KOPT-K1 (cell line): ENCODE results near the gene KSR2.
"Not testable (repeated sequence)": the region's sequence is repeated elsewhere in the genome, so short reads cannot be mapped to it uniquely, and the experiment has no call there.

Source experiments
- H3K27ac ChIP-seq: fragments of 200-600 bp; sonication (generic); 2 replicates; pipeline ENCODE4 v1.5.1; 2016; ENCODE audit warnings: antibody characterized with exemption, mild to moderate bottlenecking, low read depth, low read length; ENCODE audit not compliant: poor library complexity, severe bottlenecking
- H3K36me3 ChIP-seq: fragments of 200-600 bp; sonication (generic); 2 replicates; pipeline ENCODE4 v1.5.1; 2017; ENCODE audit warnings: antibody characterized with exemption, mild to moderate bottlenecking, low read length, moderate library complexity; ENCODE audit not compliant: insufficient read depth
- H3K9me3 ChIP-seq: fragments of 200-600 bp; sonication (generic); 2 replicates; pipeline ENCODE4 v1.5.1; 2017; ENCODE audit warnings: antibody characterized with exemption, low read length, mild to moderate bottlenecking; ENCODE audit not compliant: insufficient read depth, poor library complexity, severe bottlenecking

The KSR2 gene

DNA sequence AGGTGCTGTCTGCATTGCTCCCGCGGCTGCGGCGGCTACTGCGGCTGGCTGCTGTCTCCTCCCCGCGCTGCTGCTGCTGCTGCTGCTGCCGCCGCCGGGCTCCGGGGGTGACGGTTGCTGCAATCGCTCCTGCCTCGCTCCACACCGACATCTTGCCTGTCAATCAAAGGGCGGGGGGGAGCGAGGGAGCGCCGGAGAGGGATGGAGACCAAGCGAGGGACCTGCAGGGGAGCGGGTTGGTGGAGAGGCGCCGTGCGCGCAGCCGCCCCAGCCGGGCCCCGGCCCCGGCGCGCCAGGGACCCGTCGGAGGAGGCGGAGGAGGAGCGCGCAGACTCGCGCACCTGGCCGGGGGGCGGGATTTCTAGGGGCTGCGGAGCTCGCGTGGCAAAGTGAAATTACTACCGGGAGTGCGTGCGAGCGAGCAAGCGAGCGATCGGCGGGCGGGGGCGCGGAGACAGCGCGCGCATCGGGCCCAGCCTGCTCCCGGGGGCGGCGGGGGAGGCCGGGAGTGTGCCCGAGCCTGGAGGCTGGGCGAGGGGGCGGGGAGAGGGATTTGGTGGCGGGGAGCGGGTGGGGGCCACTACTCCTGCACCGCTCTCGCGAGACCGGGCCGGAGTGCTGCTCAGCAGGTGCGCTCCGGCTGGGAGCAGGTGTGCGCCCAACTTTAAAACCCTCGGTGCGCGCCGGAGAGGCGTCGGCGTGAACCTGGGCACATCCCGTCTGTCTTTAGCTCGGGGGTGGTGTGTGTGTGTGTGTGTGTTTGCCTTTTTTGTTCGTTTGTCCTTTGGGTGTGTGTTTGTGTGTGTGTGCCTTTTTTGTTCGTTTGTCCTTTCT, at the start of gene KSR2:
Gene KSR2 (minus strand): TSS at position 165 of the 834 bp plus-strand sequence. CDS start 735 bp downstream, outside the sequence.
- Histone ChIP-seq H3K36me3 (no peaks in the 10 kb centered on the region), H3K9me3 (peaks cover 34% of the 10 kb centered on the region), H3K27ac (no peak within 1 kb of the TSS)

- H3K9me3 ChIP-seq: no peaks in the 10 kb centered on the region
- H3K27ac ChIP-seq: peak overlapping the region; percentile 83
- peaks cover 53% of the 10 kb centered on the region for H3K36me3 ChIP-seq
Observed at GRCh38 chr12:118017926-118018325, 49.1 kb upstream of the KSR2 start.

GRCh38 chr12:118016424-118017264, 47.9 kb upstream of the KSR2 start, which contains the start of gene RFC5:
Gene RFC5 (plus strand): TSS chr12:118016703. CDS start chr12:118016828, 125 bp downstream.
- peak within 1 kb of the TSS; percentile 83 for H3K27ac ChIP-seq
- peaks cover 41% of the 10 kb centered on the region for H3K36me3 ChIP-seq
- H3K9me3 ChIP-seq: no peaks in the 10 kb centered on the region

GRCh38 chr12:118015944-118016343, 47.2 kb upstream of the KSR2 start:
- Histone ChIP-seq H3K27ac (no peak overlapping the region), H3K9me3 (no peaks in the 10 kb centered on the region), H3K36me3 (peaks cover 34% of the 10 kb centered on the region)

DNA sequence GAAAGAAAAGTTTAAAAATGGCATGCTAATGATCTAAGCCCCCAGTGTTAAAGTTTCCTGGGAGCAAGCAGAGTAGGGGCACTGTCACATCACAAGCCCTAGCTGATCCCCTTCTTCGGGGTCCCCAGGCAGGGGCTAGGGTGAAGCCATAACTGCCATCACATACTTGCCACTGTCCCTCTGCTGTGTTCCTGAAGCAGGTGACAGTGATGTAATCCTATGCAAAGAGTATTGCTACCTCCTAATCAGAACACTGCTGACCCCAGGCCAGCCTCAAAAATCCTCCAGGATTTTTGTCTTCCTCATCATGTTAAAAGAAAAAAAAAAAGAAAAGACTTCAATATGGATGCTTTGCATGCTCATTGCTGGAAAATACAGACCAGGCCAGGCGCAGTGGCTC, 46.5 kb upstream of the KSR2 start:
- H3K9me3 ChIP-seq: no peaks in the 10 kb centered on the region
- H3K27ac ChIP-seq: no peak overlapping the region
- H3K36me3 ChIP-seq: peaks cover 27% of the 10 kb centered on the region

GRCh38 chr12:118013283-118013682, 44.5 kb upstream of the KSR2 start:
- H3K9me3 ChIP-seq: no peaks in the 10 kb centered on the region
- no peak overlapping the region for H3K27ac ChIP-seq
- H3K36me3 ChIP-seq: peaks cover 7% of the 10 kb centered on the region

GRCh38 chr12:118011961-118012360, 43.2 kb upstream of the KSR2 start:
- H3K27ac ChIP-seq: no peak overlapping the region
- no peaks in the 10 kb centered on the region for H3K36me3 ChIP-seq
- no peaks in the 10 kb centered on the region for H3K9me3 ChIP-seq

DNA sequence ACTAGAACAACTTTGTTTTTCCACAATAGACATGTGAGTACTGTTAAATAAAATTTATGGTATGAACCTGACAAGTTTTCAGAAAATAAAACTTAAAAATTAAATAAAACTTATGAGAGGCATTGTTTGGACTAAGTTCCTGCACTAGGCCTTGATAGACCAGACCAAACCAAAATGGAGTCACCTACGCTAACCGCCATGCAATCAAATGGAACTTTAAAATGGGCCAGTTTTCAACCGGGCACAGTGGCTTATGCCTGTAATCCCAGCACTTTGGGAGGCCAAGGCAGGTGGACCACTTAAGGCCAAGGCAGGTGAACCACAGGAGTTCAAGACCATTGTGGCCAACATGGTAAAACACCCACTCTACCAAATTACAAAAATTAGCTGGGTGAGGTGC, 42.6 kb upstream of the KSR2 start:
- no peak overlapping the region for H3K27ac ChIP-seq
- no peaks in the 10 kb centered on the region for H3K36me3 ChIP-seq
- H3K9me3 ChIP-seq: no peaks in the 10 kb centered on the region

DNA sequence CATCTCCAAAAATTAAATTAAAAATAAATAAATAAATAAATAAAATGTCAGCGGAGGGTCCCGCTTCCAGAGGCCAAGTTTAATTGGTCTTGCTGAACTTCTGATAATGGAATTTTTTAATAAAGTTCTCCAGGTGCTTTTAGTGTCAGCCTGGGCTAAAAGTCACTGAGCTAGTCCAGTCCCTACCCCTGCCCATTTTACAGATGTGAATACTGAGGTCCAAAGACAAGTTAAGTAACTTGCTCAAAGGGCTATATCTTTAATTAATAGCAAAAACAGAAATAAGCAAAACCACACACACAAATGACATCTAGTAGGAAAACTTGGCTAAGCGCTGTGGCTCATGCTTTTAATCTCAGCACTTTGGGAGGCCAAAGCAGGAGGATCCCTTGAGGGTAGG, 42.1 kb upstream of the KSR2 start:
- H3K27ac ChIP-seq: no peak overlapping the region
- H3K9me3 ChIP-seq: no peaks in the 10 kb centered on the region
- no peaks in the 10 kb centered on the region for H3K36me3 ChIP-seq

GRCh38 chr12:117999806-118000205, 31.0 kb upstream of the KSR2 start:
- H3K27ac ChIP-seq, H3K36me3 ChIP-seq, H3K9me3 ChIP-seq: not testable (repeated sequence)

DNA sequence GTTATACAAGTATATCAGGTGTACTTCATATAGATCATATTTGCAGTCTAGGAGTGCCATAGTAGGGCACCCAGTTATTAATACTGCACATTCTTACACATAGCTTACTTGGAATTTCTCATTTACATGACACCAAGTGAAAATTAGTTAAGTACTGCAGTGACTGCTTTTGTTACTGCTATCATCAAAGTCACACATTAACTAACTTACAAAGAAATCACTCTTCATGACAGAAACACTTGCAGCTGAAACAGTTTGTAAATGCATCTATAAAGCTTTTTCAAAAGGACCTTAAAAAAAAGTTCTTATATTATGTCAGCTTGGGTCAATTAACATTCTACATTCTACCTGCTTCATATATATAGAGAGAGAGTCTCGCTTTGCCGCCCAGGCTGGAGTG, 29.9 kb upstream of the KSR2 start:
- no peaks in the 10 kb centered on the region for H3K36me3 ChIP-seq
- peaks cover 12% of the 10 kb centered on the region for H3K9me3 ChIP-seq

GRCh38 chr12:117994551-117995438, 26.0 kb upstream of the KSR2 start:
- peaks cover 7% of the 10 kb centered on the region for H3K9me3 ChIP-seq
- no peak overlapping the region for H3K27ac ChIP-seq
- no peaks in the 10 kb centered on the region for H3K36me3 ChIP-seq

More for the DNA sequence above, 29.9 kb upstream of the KSR2 start:
- H3K27ac ChIP-seq: no peak overlapping the region

GRCh38 chr12:117986705-117987469, 18.1 kb upstream of the KSR2 start:
- Histone ChIP-seq H3K27ac (no peak overlapping the region), H3K36me3 (no peaks in the 10 kb centered on the region)

DNA sequence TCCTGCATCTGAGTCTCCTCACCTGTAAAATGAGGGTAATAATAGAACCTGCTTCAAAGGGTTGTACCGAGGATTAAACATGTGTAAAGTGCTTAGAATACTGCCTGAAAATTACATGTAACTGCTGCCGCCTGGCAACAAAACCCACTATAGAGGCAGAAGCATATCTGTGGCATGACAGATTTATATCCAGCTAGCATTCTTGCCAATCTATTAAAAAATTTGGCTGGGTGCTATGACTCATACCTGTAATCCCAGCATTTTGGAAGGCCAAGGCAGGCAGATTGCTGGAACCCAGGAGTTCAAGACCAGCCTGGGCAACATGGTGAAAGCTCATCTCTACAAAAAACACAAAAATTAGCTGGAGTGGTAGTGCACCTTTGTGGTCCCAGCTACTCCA, 16.4 kb upstream of the KSR2 start:
- Histone ChIP-seq H3K27ac (no peak overlapping the region), H3K36me3 (no peaks in the 10 kb centered on the region)

More at GRCh38 chr12:117986705-117987469, 18.1 kb upstream of the KSR2 start:
- H3K9me3 ChIP-seq: no peaks in the 10 kb centered on the region

More for the DNA sequence above, 16.4 kb upstream of the KSR2 start:
- H3K9me3 ChIP-seq: no peaks in the 10 kb centered on the region
